Right atrium auricular region (tissue), 2 donors: ENCODE results near the gene CHI3L2. TPM values are rescaled to one million over a fixed set of nuclear protein-coding genes. Genes with fewer than 3 reads are reported as not detected.

ENCODE experiments used
- DNase-seq: peaks from one replicate; pipeline ENCODE4 v3.0.0-alpha.2; 2019; ENCODE audit warnings: low spot score
- H3K27ac ChIP-seq, 2 donors: fragments of 200-600 bp; sonication (generic); 1 replicate in 1 of 2; 2 replicates in 1 of 2; pipeline ENCODE4 v1.5.1; 2016 to 2019
- H3K27me3 ChIP-seq, 2 donors: fragments of 200-600 bp; sonication (generic); one replicate each; pipeline versions ENCODE4 v1.5.1 to v1.6.0; 2017 to 2019
- H3K36me3 ChIP-seq: fragments of 200-600 bp; sonication (generic); one replicate; pipeline ENCODE4 v1.5.1; 2016
- H3K4me1 ChIP-seq, 2 donors: fragments of 200-600 bp; sonication (generic); one replicate each; pipeline versions ENCODE4 v1.5.1 to v1.6.0; 2017 to 2019
- H3K4me3 ChIP-seq, 2 donors: fragments of 200-600 bp; sonication (generic); 1 replicate in 1 of 2; 2 replicates in 1 of 2; pipeline ENCODE4 v1.5.1; 2017 to 2019; ENCODE audit warnings: mild to moderate bottlenecking in 1 of 2, moderate library complexity in 1 of 2
- H3K9me3 ChIP-seq, 2 donors: fragments of 200-600 bp; sonication (generic); one replicate each; pipeline ENCODE4 v1.5.1; 2019
- CTCF ChIP-seq, 2 donors: fragments of 200-600 bp; sonication (generic); IDR thresholded peaks; one replicate each; pipeline ENCODE4 v1.5.1; 2019; ENCODE audit warnings: antibody characterized with exemption in 2 of 2
- total RNA-seq, 2 donors: library from RNA; depleted of rRNA; stranded (reverse); fragments of >200 nt; gene quantifications; one replicate each; pipeline ENCODE4 v1.1.0, GENCODE V29; 2016

The CHI3L2 gene
- total RNA-seq, 2 donors from 2014 or later: 0.52 to 9.9 TPM

- Histone ChIP-seq H3K27ac (no peak overlapping the region), H3K4me3 (no peak overlapping the region), H3K36me3 (no peaks in the 10 kb centered on the region), H3K4me1 (peaks cover 0 to 22% of the 10 kb centered on the region in 2 donors), H3K9me3 (no peaks in the 10 kb centered on the region), H3K27me3 (no peaks in the 10 kb centered on the region)
- DNase-seq: no peak
- TF ChIP-seq CTCF (IDR thresholded peaks at IDR 0.05): no peak
Observed at GRCh38 chr1:111225091-111225490, 2.4 kb upstream of the CHI3L2 start.

- no peak overlapping the region for H3K27ac ChIP-seq
- DNase-seq: no peak
- no peaks in the 10 kb centered on the region for H3K9me3 ChIP-seq
- no peaks in the 10 kb centered on the region for H3K36me3 ChIP-seq
- no peaks in the 10 kb centered on the region for H3K27me3 ChIP-seq
- H3K4me1 ChIP-seq: peaks cover 0 to 22% of the 10 kb centered on the region in 2 donors
- H3K4me3 ChIP-seq: no peak overlapping the region
- no peak for TF ChIP-seq CTCF (IDR thresholded peaks at IDR 0.05)
Observed at GRCh38 chr1:111225717-111226400, 1.7 kb upstream of the CHI3L2 start.

GRCh38 chr1:111227851-111228747 lies 586 bp downstream of the CHI3L2 start:
- peak; percentile 67 for DNase-seq
- TF ChIP-seq CTCF (IDR thresholded peaks at IDR 0.05): no peak

GRCh38 chr1:111228748-111229126 lies 1.2 kb downstream of the CHI3L2 start:
- Histone ChIP-seq H3K27me3 (no peaks in the 10 kb centered on the region), H3K27ac (peak overlapping the region in 1 of 2 donors; percentile 1)
- TF ChIP-seq CTCF (IDR thresholded peaks at IDR 0.05): no peak

More at GRCh38 chr1:111227851-111228747, 586 bp downstream of the CHI3L2 start:
- peaks cover 0 to 14% of the 10 kb centered on the region in 2 donors for H3K4me1 ChIP-seq
- H3K9me3 ChIP-seq: no peaks in the 10 kb centered on the region
- H3K27me3 ChIP-seq: no peaks in the 10 kb centered on the region
- no peaks in the 10 kb centered on the region for H3K36me3 ChIP-seq
- no peak overlapping the region for H3K4me3 ChIP-seq
- peak overlapping the region; percentile 31 to 47 for H3K27ac ChIP-seq

GRCh38 chr1:111232134-111232533 lies 4.6 kb downstream of the CHI3L2 start:
- no peak overlapping the region for H3K4me3 ChIP-seq
- no peaks in the 10 kb centered on the region for H3K36me3 ChIP-seq
- H3K9me3 ChIP-seq: no peaks in the 10 kb centered on the region
- no peak overlapping the region for H3K27ac ChIP-seq
- TF ChIP-seq CTCF (IDR thresholded peaks at IDR 0.05): no peak
- H3K4me1 ChIP-seq: peaks cover 0 to 13% of the 10 kb centered on the region in 2 donors
- no peak for DNase-seq
- no peaks in the 10 kb centered on the region for H3K27me3 ChIP-seq

More at GRCh38 chr1:111228748-111229126, 1.2 kb downstream of the CHI3L2 start:
- Histone ChIP-seq H3K9me3 (no peaks in the 10 kb centered on the region), H3K4me3 (no peak overlapping the region), H3K36me3 (no peaks in the 10 kb centered on the region), H3K4me1 (peaks cover 0 to 13% of the 10 kb centered on the region in 2 donors)
- DNase-seq: no peak
